Measurements from ENCODE around the gene TAF11L2.
"Not testable (repeated sequence)": the region's sequence is repeated elsewhere in the genome, so short reads cannot be mapped to it uniquely, and the experiment has no call there.

- TF ChIP-seq, protein P1, sequence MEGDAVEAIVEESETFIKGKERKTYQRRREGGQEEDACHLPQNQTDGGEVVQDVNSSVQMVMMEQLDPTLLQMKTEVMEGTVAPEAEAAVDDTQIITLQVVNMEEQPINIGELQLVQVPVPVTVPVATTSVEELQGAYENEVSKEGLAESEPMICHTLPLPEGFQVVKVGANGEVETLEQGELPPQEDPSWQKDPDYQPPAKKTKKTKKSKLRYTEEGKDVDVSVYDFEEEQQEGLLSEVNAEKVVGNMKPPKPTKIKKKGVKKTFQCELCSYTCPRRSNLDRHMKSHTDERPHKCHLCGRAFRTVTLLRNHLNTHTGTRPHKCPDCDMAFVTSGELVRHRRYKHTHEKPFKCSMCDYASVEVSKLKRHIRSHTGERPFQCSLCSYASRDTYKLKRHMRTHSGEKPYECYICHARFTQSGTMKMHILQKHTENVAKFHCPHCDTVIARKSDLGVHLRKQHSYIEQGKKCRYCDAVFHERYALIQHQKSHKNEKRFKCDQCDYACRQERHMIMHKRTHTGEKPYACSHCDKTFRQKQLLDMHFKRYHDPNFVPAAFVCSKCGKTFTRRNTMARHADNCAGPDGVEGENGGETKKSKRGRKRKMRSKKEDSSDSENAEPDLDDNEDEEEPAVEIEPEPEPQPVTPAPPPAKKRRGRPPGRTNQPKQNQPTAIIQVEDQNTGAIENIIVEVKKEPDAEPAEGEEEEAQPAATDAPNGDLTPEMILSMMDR (IDR thresholded peaks at IDR 0.05), result not testable (repeated sequence)
- not testable (repeated sequence) for TF ChIP-seq POLR2A (IDR thresholded peaks at IDR 0.05); POLR2AphosphoS5 (IDR thresholded peaks at IDR 0.05; ENCODE audit: insufficient read depth in 1 of 2, low read depth in 1 of 2)
Measured at GRCh38 chr5:17521501-17521900, 23.5 kb downstream of the TAF11L2 start, which contains the start of gene TAF11L4.
